H1 (cell line): Measurements from ENCODE around the gene SCAF11. TPM values are rescaled to one million over a fixed set of nuclear protein-coding genes. Genes with fewer than 3 reads are reported as not detected.

Source experiments
- polyA plus RNA-seq, 7 experiments: library from polyadenylated mRNA; depleted of rRNA in 3 of 7; stranded (reverse) in 5 of 7; unstranded in 2 of 7; fragments of >200 nt in 5 of 7; fragments of 200-250 nt in 2 of 7; gene quantifications; 1 replicate in 5 of 7; 2 replicates in 1 of 7; 4 replicates in 1 of 7; pipeline versions ENCODE4 v1.2.1 to v1.2.3, GENCODE V29; 2011 to 2013; ENCODE audit warnings: missing spikeins in 2 of 7, mixed read lengths in 2 of 7
- total RNA-seq: library from RNA; stranded (reverse); fragmentation: NEBNext Ultra II Directional; extraction: Animal tissue kit (Norgen Biotek cat#: 25700); gene quantifications from 2 replicates; pipeline ENCODE4 v1.2.1, GENCODE V29; 2021
- TF ChIP-seq, protein P1 (sequence below): fragments of 300-600 bp; sonication (generic); IDR thresholded peaks from 2 replicates; pipeline ENCODE4 v1.7.1; 2012; ENCODE audit warnings: low read length, moderate library complexity, mild to moderate bottlenecking, inconsistent platforms; ENCODE audit not compliant: insufficient replicate concordance
- TF ChIP-seq, protein P2 (sequence below): IDR thresholded peaks from 2 replicates; pipeline ENCODE4 v1.6.1; 2011; ENCODE audit warnings: low read depth, mild to moderate bottlenecking, low read length; ENCODE audit not compliant: insufficient read depth
- TF ChIP-seq, protein P3 (sequence below): IDR thresholded peaks from 2 replicates; pipeline ENCODE4 v1.6.1; 2011; ENCODE audit warnings: low read length, improper control_type of control experiment

Gene SCAF11
- total and polyA plus RNA-seq, 2 of the 8 experiments (the other 6 are each of a cell fraction or from before 2014, with no cell fraction given), result 15.1 to 77.8 TPM

DNA sequence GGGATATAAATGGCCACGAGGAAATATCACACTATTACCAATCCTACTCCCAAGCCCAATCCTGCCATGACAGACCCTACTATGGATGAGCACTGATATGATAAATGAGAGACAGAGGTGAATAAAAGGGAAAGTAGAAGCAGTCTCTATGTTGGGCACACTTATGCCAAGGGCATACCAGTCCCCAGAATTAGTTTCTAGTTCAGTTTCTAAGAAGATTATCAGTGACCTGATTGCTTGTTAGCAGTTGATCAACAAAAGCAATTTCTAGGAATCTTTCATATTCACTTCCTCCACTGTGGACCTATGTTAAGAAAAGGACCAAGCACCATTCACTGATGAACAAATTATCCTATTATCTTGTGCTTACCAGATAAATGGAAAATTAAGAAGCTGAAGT lies 20.0 kb downstream of the SCAF11 start (continued):
- TF ChIP-seq, protein P1, sequence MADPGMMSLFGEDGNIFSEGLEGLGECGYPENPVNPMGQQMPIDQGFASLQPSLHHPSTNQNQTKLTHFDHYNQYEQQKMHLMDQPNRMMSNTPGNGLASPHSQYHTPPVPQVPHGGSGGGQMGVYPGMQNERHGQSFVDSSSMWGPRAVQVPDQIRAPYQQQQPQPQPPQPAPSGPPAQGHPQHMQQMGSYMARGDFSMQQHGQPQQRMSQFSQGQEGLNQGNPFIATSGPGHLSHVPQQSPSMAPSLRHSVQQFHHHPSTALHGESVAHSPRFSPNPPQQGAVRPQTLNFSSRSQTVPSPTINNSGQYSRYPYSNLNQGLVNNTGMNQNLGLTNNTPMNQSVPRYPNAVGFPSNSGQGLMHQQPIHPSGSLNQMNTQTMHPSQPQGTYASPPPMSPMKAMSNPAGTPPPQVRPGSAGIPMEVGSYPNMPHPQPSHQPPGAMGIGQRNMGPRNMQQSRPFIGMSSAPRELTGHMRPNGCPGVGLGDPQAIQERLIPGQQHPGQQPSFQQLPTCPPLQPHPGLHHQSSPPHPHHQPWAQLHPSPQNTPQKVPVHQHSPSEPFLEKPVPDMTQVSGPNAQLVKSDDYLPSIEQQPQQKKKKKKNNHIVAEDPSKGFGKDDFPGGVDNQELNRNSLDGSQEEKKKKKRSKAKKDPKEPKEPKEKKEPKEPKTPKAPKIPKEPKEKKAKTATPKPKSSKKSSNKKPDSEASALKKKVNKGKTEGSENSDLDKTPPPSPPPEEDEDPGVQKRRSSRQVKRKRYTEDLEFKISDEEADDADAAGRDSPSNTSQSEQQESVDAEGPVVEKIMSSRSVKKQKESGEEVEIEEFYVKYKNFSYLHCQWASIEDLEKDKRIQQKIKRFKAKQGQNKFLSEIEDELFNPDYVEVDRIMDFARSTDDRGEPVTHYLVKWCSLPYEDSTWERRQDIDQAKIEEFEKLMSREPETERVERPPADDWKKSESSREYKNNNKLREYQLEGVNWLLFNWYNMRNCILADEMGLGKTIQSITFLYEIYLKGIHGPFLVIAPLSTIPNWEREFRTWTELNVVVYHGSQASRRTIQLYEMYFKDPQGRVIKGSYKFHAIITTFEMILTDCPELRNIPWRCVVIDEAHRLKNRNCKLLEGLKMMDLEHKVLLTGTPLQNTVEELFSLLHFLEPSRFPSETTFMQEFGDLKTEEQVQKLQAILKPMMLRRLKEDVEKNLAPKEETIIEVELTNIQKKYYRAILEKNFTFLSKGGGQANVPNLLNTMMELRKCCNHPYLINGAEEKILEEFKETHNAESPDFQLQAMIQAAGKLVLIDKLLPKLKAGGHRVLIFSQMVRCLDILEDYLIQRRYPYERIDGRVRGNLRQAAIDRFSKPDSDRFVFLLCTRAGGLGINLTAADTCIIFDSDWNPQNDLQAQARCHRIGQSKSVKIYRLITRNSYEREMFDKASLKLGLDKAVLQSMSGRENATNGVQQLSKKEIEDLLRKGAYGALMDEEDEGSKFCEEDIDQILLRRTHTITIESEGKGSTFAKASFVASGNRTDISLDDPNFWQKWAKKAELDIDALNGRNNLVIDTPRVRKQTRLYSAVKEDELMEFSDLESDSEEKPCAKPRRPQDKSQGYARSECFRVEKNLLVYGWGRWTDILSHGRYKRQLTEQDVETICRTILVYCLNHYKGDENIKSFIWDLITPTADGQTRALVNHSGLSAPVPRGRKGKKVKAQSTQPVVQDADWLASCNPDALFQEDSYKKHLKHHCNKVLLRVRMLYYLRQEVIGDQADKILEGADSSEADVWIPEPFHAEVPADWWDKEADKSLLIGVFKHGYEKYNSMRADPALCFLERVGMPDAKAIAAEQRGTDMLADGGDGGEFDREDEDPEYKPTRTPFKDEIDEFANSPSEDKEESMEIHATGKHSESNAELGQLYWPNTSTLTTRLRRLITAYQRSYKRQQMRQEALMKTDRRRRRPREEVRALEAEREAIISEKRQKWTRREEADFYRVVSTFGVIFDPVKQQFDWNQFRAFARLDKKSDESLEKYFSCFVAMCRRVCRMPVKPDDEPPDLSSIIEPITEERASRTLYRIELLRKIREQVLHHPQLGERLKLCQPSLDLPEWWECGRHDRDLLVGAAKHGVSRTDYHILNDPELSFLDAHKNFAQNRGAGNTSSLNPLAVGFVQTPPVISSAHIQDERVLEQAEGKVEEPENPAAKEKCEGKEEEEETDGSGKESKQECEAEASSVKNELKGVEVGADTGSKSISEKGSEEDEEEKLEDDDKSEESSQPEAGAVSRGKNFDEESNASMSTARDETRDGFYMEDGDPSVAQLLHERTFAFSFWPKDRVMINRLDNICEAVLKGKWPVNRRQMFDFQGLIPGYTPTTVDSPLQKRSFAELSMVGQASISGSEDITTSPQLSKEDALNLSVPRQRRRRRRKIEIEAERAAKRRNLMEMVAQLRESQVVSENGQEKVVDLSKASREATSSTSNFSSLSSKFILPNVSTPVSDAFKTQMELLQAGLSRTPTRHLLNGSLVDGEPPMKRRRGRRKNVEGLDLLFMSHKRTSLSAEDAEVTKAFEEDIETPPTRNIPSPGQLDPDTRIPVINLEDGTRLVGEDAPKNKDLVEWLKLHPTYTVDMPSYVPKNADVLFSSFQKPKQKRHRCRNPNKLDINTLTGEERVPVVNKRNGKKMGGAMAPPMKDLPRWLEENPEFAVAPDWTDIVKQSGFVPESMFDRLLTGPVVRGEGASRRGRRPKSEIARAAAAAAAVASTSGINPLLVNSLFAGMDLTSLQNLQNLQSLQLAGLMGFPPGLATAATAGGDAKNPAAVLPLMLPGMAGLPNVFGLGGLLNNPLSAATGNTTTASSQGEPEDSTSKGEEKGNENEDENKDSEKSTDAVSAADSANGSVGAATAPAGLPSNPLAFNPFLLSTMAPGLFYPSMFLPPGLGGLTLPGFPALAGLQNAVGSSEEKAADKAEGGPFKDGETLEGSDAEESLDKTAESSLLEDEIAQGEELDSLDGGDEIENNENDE, result no peak
- TF ChIP-seq, protein P2, sequence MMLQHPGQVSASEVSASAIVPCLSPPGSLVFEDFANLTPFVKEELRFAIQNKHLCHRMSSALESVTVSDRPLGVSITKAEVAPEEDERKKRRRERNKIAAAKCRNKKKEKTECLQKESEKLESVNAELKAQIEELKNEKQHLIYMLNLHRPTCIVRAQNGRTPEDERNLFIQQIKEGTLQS, result no peak
- TF ChIP-seq, protein P3, sequence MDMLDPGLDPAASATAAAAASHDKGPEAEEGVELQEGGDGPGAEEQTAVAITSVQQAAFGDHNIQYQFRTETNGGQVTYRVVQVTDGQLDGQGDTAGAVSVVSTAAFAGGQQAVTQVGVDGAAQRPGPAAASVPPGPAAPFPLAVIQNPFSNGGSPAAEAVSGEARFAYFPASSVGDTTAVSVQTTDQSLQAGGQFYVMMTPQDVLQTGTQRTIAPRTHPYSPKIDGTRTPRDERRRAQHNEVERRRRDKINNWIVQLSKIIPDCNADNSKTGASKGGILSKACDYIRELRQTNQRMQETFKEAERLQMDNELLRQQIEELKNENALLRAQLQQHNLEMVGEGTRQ, result no peak
